ENCODE measurements around the gene PIP5K1B.

Gene PIP5K1B

DNA sequence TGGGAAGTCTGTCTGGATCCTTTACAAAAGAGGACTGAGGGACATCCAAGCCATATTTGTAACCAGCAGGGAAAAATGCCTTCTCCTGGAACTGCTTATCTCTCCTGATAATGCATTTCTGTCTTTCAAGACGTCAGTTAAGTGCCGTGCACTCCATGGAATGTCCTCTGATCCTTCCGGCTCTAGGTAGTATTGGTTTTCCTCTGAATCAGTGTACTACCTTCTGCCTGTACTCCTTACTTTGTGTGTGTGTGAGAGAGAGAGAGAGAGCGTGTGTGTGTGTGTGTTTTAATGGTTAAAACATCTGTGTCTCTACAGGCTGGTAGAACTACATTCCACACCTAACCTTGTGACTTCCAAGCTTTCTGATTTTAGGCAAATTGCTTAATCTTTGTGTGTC is 89.9 kb downstream of the PIP5K1B start:
- ATAC-seq (replicated peaks; ENCODE audit: extremely low read depth, poor library complexity, severe bottlenecking) (no peak), DNase-seq (ENCODE audit: low spot score in 2 of 2) (no peak)
- Mint-ChIP-seq H3K4me3 (no peak overlapping the region), H3K9me3 (no peaks in the 10 kb centered on the region), H3K27ac (ENCODE audit: low read depth) (no peak overlapping the region), H3K36me3 (ENCODE audit: insufficient read depth) (no peaks in the 10 kb centered on the region), H3K27me3 (peaks cover 13% of the 10 kb centered on the region), H3K4me1 (no peaks in the 10 kb centered on the region)

- no peaks in the 10 kb centered on the region for H3K9me3 Mint-ChIP-seq
- no peak overlapping the region for H3K4me3 Mint-ChIP-seq
- no peaks in the 10 kb centered on the region for H3K4me1 Mint-ChIP-seq
- ATAC-seq (replicated peaks; ENCODE audit: extremely low read depth, poor library complexity, severe bottlenecking) = no peak
- peaks cover 13% of the 10 kb centered on the region for H3K27me3 Mint-ChIP-seq
- no peak overlapping the region for H3K27ac Mint-ChIP-seq (ENCODE audit: low read depth)
- DNase-seq (ENCODE audit: low spot score in 2 of 2) = no peak
- H3K36me3 Mint-ChIP-seq (ENCODE audit: insufficient read depth) = no peaks in the 10 kb centered on the region
Observed at GRCh38 chr9:68795411-68795810, 90.4 kb downstream of the PIP5K1B start.

DNA sequence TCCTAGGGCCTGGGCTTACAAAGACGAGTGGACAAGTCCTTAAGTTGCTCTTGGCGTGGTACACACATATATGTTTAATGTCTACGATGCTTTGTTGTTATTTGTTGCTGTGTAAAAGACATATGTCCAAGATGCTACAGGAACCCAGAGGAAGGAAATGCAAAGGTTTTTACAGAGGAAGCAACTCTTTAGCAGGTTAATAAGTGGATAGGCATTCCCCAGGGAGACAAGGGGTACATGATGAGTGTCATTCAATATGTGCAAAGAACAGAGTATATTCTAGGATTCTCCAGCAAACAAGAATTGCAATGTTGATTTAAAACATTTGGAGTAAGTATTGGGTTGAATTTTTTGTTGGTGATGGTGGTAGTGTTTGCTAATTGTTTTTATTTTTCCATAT is 92.1 kb downstream of the PIP5K1B start:
- no peak overlapping the region for H3K27ac Mint-ChIP-seq (ENCODE audit: low read depth)
- no peak overlapping the region for H3K4me3 Mint-ChIP-seq

GRCh38 chr9:68798423-68798822 is 93.4 kb downstream of the PIP5K1B start:
- Mint-ChIP-seq H3K36me3 (ENCODE audit: insufficient read depth) (no peaks in the 10 kb centered on the region), H3K27me3 (peaks cover 13% of the 10 kb centered on the region), H3K9me3 (no peaks in the 10 kb centered on the region), H3K27ac (ENCODE audit: low read depth) (no peak overlapping the region), H3K4me3 (no peak overlapping the region), H3K4me1 (no peaks in the 10 kb centered on the region)
- DNase-seq (ENCODE audit: low spot score in 2 of 2) = no peak
- ATAC-seq (replicated peaks; ENCODE audit: extremely low read depth, poor library complexity, severe bottlenecking) = no peak

More for the DNA sequence above, 92.1 kb downstream of the PIP5K1B start:
- Mint-ChIP-seq H3K27me3 (peaks cover 13% of the 10 kb centered on the region), H3K36me3 (ENCODE audit: insufficient read depth) (no peaks in the 10 kb centered on the region), H3K9me3 (no peaks in the 10 kb centered on the region), H3K4me1 (no peaks in the 10 kb centered on the region)
- DNase-seq (ENCODE audit: low spot score in 2 of 2) = no peak
- no peak for ATAC-seq (replicated peaks; ENCODE audit: extremely low read depth, poor library complexity, severe bottlenecking)

DNA sequence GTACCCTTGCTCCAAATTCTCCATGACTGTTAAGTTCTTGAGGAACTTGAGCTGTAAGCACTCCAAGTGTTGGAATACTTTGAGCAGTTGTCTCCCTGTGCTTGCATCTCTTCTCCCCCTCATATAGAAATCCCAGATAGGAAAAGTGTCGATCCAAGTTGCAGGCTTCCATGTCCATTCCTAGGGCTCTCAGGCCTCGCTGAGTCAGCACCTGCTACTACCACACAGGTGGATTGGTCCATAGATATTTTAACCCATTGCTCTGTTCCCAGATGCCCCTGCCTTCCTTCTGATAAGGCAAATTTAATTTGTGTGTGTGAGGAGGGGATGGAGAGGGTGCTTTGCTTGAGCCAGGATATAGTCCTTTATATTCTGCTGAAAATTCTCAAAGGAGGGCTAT is 95.8 kb downstream of the PIP5K1B start:
- peaks cover 13% of the 10 kb centered on the region for H3K27me3 Mint-ChIP-seq
- H3K27ac Mint-ChIP-seq (ENCODE audit: low read depth) = no peak overlapping the region
- no peak for ATAC-seq (replicated peaks; ENCODE audit: extremely low read depth, poor library complexity, severe bottlenecking)
- no peaks in the 10 kb centered on the region for H3K4me1 Mint-ChIP-seq
- H3K9me3 Mint-ChIP-seq = no peaks in the 10 kb centered on the region
- no peak for DNase-seq (ENCODE audit: low spot score in 2 of 2)
- no peaks in the 10 kb centered on the region for H3K36me3 Mint-ChIP-seq (ENCODE audit: insufficient read depth)
- H3K4me3 Mint-ChIP-seq = no peak overlapping the region

GRCh38 chr9:68802525-68803015 is 97.5 kb downstream of the PIP5K1B start:
- H3K9me3 Mint-ChIP-seq = no peaks in the 10 kb centered on the region
- H3K36me3 Mint-ChIP-seq (ENCODE audit: insufficient read depth) = no peaks in the 10 kb centered on the region
- no peaks in the 10 kb centered on the region for H3K4me1 Mint-ChIP-seq
- no peak for ATAC-seq (replicated peaks; ENCODE audit: extremely low read depth, poor library complexity, severe bottlenecking)
- no peak overlapping the region for H3K4me3 Mint-ChIP-seq
- no peaks in the 10 kb centered on the region for H3K27me3 Mint-ChIP-seq
- DNase-seq (ENCODE audit: low spot score in 2 of 2) = no peak
- no peak overlapping the region for H3K27ac Mint-ChIP-seq (ENCODE audit: low read depth)

DNA sequence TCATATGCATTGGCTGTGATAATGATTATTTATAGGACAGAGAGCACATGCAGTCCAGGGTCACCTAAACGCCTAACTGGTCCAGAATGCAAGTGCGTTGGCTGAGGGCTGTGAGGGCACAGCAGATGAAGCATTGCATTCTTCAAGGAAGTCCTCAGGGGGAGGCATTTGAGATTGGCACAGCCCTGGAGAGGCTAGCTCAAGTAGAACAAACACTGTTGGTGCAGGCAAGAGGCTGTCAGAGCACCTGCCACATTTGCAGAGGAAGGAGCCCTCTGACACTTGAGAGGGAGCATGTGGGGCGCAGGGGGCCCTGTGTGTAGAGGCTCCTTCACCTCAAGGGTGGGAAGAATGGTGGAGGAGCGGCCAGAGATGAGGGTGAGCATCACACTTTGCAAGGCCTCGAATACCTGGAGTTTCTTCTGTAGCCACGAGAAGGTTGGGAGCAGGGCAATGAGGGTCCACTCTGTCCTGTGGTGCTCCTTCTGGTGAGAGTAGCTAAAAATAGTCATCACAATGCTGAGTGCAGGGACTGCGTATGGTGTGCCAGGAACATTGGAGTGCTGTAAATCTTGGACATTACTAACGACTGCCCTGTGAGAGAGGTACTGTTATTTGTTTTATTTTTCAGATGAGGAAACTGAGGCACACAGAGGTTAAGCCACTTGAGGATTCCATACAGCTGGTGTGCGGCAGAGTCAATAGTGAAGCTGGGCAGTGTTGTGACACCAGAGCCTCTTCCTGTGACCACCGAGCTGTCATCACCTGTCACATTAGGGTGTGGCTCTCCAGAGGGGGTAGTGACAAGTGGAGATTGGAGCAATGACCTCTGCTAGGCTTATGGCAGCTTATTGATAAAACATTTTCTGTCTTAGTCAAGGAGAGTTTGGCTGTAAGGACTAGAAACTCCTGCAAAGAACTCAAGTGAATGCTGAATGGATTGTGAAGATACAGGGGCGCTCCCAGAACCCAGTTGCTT is 100.2 kb downstream of the PIP5K1B start:
- DNase-seq (ENCODE audit: low spot score in 2 of 2) (no peak), ATAC-seq (replicated peaks; ENCODE audit: extremely low read depth, poor library complexity, severe bottlenecking) (no peak)
- Mint-ChIP-seq H3K4me1 (no peaks in the 10 kb centered on the region), H3K9me3 (no peaks in the 10 kb centered on the region), H3K4me3 (no peak overlapping the region), H3K36me3 (ENCODE audit: insufficient read depth) (no peaks in the 10 kb centered on the region), H3K27me3 (peaks cover 12% of the 10 kb centered on the region), H3K27ac (ENCODE audit: low read depth) (no peak overlapping the region)

DNA sequence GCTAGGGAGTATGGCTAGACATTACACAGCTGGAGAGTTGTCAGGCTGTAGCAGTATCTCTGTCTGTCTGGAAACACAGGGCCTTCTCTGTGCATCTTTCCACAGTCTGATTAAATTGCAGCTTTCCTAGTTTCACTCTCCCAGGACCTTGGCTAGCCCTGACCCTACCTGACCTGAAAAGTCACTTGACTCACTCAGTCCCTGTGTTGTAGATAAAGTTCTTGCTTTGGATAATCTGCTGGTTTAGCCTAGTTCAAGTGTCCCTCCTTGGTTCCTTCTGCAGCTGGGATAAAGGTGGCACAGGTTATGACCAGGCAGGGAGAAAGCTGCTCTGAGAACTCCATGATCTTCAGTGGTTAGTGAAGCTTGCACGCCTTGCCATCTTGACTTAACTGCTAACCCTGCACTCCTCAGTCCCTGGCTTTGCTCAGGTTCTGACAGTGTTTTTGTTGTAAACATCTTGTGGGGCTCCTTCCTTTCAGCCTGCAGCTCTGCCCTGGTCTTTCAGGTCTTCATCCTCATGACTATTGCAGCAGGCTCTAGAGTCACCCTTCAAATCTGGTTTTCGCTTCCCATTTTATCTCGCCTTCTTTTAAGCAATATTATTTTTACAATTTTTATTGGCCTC is 101.0 kb downstream of the PIP5K1B start:
- no peak overlapping the region for H3K27ac Mint-ChIP-seq (ENCODE audit: low read depth)

DNA sequence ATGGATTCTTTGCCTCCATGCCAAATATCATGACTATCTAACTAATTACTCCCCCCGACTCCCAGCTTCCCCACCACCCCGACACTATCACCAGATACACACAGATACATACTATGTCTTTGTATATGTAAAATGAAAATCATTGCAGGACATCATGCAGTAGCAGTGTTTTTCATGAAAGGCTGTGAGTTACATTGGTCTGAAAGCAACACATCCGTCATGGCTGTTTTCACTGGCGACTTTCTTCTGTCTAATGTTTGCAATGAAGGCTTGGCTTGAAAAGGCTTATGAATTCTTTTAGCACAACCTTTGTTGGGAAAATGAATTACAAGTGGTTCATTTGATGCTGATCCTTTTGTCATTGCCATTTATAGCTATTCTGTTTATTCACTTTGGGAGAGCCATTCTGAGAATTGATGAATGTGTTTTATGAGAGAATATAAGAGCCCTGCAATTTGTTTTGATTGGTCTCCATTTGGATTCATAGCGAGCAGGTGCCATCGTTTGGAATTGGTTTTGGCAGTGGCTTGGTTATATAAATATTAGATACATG is 103.4 kb downstream of the PIP5K1B start:
- H3K9me3 Mint-ChIP-seq = no peaks in the 10 kb centered on the region
- H3K27me3 Mint-ChIP-seq = peaks cover 37% of the 10 kb centered on the region
- DNase-seq (ENCODE audit: low spot score in 2 of 2) (no peak), ATAC-seq (replicated peaks; ENCODE audit: extremely low read depth, poor library complexity, severe bottlenecking) (no peak)
- no peak overlapping the region for H3K4me3 Mint-ChIP-seq
- H3K27ac Mint-ChIP-seq (ENCODE audit: low read depth) = no peak overlapping the region
- H3K4me1 Mint-ChIP-seq = no peaks in the 10 kb centered on the region
- H3K36me3 Mint-ChIP-seq (ENCODE audit: insufficient read depth) = no peaks in the 10 kb centered on the region

More for the DNA sequence above, 101.0 kb downstream of the PIP5K1B start:
- H3K4me1 Mint-ChIP-seq = no peaks in the 10 kb centered on the region
- no peak for ATAC-seq (replicated peaks; ENCODE audit: extremely low read depth, poor library complexity, severe bottlenecking)
- peaks cover 13% of the 10 kb centered on the region for H3K27me3 Mint-ChIP-seq
- no peaks in the 10 kb centered on the region for H3K9me3 Mint-ChIP-seq
- no peak overlapping the region for H3K4me3 Mint-ChIP-seq
- no peaks in the 10 kb centered on the region for H3K36me3 Mint-ChIP-seq (ENCODE audit: insufficient read depth)
- no peak for DNase-seq (ENCODE audit: low spot score in 2 of 2)

- no peaks in the 10 kb centered on the region for H3K36me3 Mint-ChIP-seq (ENCODE audit: insufficient read depth)
- no peak for DNase-seq (ENCODE audit: low spot score in 2 of 2)
- peaks cover 53% of the 10 kb centered on the region for H3K27me3 Mint-ChIP-seq
- no peak overlapping the region for H3K27ac Mint-ChIP-seq (ENCODE audit: low read depth)
- no peak for ATAC-seq (replicated peaks; ENCODE audit: extremely low read depth, poor library complexity, severe bottlenecking)
- H3K4me3 Mint-ChIP-seq = no peak overlapping the region
- no peaks in the 10 kb centered on the region for H3K9me3 Mint-ChIP-seq
- H3K4me1 Mint-ChIP-seq = no peaks in the 10 kb centered on the region
Observed at GRCh38 chr9:68817079-68817875, 112.2 kb downstream of the PIP5K1B start.

DNA sequence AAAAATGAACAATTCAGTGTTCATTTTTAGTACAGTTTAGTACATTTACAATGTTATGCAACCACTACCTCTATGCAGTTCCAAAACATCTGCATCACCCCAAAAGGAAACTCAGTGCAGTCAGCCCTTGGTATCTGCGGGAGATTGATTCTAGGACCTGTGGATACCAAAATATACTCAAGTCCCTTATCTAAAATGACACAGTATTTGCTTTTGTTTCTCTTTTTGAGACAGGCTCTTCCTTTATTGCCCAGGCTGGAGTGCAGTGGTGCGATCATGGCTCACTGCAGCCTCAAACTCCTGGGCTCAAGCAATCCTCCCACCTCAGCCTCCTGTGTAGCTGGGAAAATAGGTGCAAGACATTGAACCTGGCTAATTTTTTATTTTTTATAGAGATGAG is 114.0 kb downstream of the PIP5K1B start:
- Mint-ChIP-seq H3K4me3 (no peak overlapping the region), H3K27me3 (peaks cover 35% of the 10 kb centered on the region), H3K9me3 (no peaks in the 10 kb centered on the region), H3K27ac (ENCODE audit: low read depth) (no peak overlapping the region), H3K36me3 (ENCODE audit: insufficient read depth) (no peaks in the 10 kb centered on the region), H3K4me1 (no peaks in the 10 kb centered on the region)
- ATAC-seq (replicated peaks; ENCODE audit: extremely low read depth, poor library complexity, severe bottlenecking) (no peak), DNase-seq (ENCODE audit: low spot score in 2 of 2) (no peak)

DNA sequence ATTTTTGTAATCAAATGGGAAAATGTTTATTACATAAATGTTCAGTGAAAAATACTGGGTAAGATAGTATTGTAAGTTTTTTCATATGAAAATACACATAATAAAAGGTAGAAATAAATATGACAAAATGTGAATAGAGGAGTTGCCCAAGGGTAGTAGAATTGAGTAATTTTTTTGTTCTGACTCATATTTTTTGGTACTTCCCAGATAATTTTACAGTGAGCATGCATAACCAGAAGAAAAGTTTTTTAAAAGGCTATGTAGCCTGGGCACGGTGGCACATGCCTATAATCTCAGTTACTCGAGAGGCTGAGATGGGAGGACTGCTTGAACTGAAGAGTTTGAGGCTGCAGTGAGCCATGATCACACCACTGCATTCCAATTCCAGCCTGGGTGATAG is 116.9 kb downstream of the PIP5K1B start:
- no peaks in the 10 kb centered on the region for H3K9me3 Mint-ChIP-seq
- ATAC-seq (replicated peaks; ENCODE audit: extremely low read depth, poor library complexity, severe bottlenecking) (no peak), DNase-seq (ENCODE audit: low spot score in 2 of 2) (no peak)
- H3K36me3 Mint-ChIP-seq (ENCODE audit: insufficient read depth) = no peaks in the 10 kb centered on the region
- H3K4me1 Mint-ChIP-seq = no peaks in the 10 kb centered on the region
- peaks cover 34% of the 10 kb centered on the region for H3K27me3 Mint-ChIP-seq
- H3K4me3 Mint-ChIP-seq = no peak overlapping the region
- H3K27ac Mint-ChIP-seq (ENCODE audit: low read depth) = no peak overlapping the region

Data from central memory CD8-positive, alpha-beta T cell (primary cell).